ENCODE results near the gene DUSP16. TPM values are rescaled to one million over a fixed set of nuclear protein-coding genes. Genes with fewer than 3 reads are reported as not detected.

DUSP16 gene
- total RNA-seq, 2 experiments from 2014 or later = 37.1 to 39.4 TPM

- POLR2A ChIA-PET = no interaction called here
- CTCF ChIA-PET = interaction anchor here (1.1 to 1.2 kb wide), 2 partner anchors 9 to 12 kb away, joined by 3 read pairs; no protein-coding TSS in a partner anchor
Measured at GRCh38 chr12:12555656-12556055, 7.0 kb downstream of the DUSP16 start.

DNA sequence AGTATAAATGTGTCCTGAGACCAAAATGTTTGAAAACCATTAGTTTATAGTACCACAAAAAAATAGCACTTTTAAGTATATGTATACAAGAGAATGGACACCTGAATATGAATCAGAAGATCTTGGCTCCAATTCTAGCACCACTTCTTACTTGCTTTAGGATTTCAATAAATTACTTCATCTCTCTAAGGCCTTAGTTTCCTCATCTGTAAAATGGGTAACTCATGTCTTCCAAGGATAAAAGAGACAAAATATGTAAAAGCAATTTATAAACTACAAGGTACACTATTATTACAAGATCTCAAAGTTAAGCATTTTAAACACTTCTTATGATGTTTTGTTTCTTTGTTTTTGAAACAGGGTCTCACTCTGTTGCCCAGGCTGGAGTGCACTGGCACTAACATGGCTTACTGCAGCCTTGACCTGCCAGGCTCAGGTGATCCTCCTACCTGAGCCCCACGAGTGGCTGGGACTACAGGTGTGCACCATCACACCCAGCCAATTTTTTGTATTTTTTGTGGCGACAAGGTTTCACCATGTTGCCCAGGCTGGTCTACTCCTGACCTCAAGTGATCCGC, 9.4 kb downstream of the DUSP16 start:
- ChIA-PET POLR2A (interaction anchor here (0.6 kb wide), 1 partner anchor 48 kb away, joined by 6 read pairs; no protein-coding TSS in a partner anchor), CTCF (no interaction called here)

GRCh38 chr12:12551115-12551514, 11.5 kb downstream of the DUSP16 start:
- ChIA-PET POLR2A (interaction anchor here (0.6 kb wide), 1 partner anchor 52 kb away, joined by 6 read pairs; no protein-coding TSS in a partner anchor), CTCF (no interaction called here)

DNA sequence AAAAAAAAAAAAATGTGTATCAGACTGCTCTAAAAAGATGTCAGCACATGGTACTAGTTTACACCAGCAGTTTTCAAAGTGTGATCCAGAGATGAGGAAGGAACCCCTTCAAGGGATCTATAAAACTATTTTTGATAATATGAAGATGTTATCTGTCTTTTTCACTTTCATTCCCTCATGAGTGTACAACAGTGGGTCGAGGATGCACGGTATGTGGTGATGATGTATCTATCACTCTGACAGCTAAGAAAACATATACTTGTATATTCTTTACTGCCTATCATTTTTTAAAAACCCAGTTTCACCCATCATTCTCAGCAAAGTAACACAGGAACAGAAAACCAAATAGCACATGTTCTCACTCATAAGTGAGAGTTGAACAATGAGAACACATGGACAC, 12.4 kb downstream of the DUSP16 start:
- CTCF ChIA-PET = no interaction called here
- POLR2A ChIA-PET = no interaction called here

DNA sequence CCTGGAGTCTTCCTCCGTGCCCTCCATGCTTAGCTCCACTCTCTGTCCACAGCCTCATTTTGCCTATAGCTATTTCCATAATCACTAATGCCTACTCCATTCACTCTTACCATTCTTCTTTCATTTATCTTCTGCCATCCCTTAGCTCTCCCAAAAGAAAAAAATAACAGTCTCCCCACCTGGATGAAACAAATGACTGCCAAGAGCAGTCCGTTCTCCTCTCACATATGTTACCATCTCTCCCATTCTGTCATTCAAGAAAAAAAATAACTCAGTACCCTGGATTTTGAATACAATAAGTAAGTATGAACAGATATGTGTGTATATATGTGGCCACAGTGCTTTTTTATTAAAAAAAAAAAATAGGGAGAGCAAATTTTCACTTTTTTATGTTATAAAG, 13.2 kb downstream of the DUSP16 start:
- CTCF ChIA-PET = no interaction called here
- POLR2A ChIA-PET = interaction anchor here (0.5 kb wide), 1 partner anchor 60 kb away, joined by 3 read pairs; no protein-coding TSS in a partner anchor

GRCh38 chr12:12548713-12549112, 13.9 kb downstream of the DUSP16 start:
- POLR2A ChIA-PET = interaction anchor here (0.5 to 0.7 kb wide), 2 partner anchors 61 to 73 kb away, joined by 3 to 12 read pairs; no protein-coding TSS in a partner anchor
- CTCF ChIA-PET = interaction anchor here (0.6 to 0.8 kb wide), 2 partner anchors 125 to 170 kb away, joined by 3 to 4 read pairs; no protein-coding TSS in a partner anchor

- ChIA-PET CTCF (no interaction called here), POLR2A (no interaction called here)
Measured at GRCh38 chr12:12546314-12546772, 16.3 kb downstream of the DUSP16 start.

GRCh38 chr12:12543959-12544358, 18.7 kb downstream of the DUSP16 start:
- ChIA-PET CTCF (interaction anchor here (1.2 kb wide), 1 partner anchor 12 kb away, joined by 3 read pairs; no protein-coding TSS in a partner anchor), POLR2A (no interaction called here)

- ChIA-PET POLR2A (no interaction called here), CTCF (no interaction called here)
Measured at GRCh38 chr12:12542964-12543363, 19.7 kb downstream of the DUSP16 start.

DNA sequence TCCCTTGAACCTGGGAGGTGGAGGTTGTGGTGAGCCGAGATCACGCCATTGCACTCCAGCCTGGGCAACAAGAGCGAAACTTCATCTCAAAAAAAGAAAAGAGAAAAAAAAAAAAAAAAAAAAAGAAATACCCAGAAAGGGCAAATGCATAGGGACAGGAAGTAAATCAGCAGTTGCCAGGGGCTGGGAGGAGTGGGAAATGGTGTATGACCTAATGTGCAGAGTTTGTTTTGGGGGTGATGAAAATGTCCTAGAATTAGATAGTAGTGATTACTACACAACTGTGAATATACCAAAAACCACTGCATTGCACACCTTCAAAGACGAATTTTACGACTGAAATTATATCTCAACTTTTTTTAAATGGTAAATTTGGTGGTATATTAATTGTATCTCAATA, 20.4 kb downstream of the DUSP16 start:
- ChIA-PET CTCF (no interaction called here), POLR2A (no interaction called here)

GRCh38 chr12:12541782-12542181, 20.9 kb downstream of the DUSP16 start:
- POLR2A ChIA-PET = no interaction called here

GRCh38 chr12:12540261-12541013, 22.2 kb downstream of the DUSP16 start:
- ChIA-PET CTCF (no interaction called here), POLR2A (no interaction called here)

More at GRCh38 chr12:12541782-12542181, 20.9 kb downstream of the DUSP16 start:
- CTCF ChIA-PET = no interaction called here

- ChIA-PET CTCF (no interaction called here), POLR2A (no interaction called here)
Measured at GRCh38 chr12:12539028-12539810, 23.4 kb downstream of the DUSP16 start.

- POLR2A ChIA-PET = no interaction called here
- CTCF ChIA-PET = no interaction called here
Measured at GRCh38 chr12:12538535-12538934, 24.1 kb downstream of the DUSP16 start.

- CTCF ChIA-PET = no interaction called here
- POLR2A ChIA-PET = no interaction called here
Measured at GRCh38 chr12:12537421-12537820, 25.2 kb downstream of the DUSP16 start.

GRCh38 chr12:12534975-12535374, 27.7 kb downstream of the DUSP16 start:
- ChIA-PET POLR2A (no interaction called here), CTCF (no interaction called here)

DNA sequence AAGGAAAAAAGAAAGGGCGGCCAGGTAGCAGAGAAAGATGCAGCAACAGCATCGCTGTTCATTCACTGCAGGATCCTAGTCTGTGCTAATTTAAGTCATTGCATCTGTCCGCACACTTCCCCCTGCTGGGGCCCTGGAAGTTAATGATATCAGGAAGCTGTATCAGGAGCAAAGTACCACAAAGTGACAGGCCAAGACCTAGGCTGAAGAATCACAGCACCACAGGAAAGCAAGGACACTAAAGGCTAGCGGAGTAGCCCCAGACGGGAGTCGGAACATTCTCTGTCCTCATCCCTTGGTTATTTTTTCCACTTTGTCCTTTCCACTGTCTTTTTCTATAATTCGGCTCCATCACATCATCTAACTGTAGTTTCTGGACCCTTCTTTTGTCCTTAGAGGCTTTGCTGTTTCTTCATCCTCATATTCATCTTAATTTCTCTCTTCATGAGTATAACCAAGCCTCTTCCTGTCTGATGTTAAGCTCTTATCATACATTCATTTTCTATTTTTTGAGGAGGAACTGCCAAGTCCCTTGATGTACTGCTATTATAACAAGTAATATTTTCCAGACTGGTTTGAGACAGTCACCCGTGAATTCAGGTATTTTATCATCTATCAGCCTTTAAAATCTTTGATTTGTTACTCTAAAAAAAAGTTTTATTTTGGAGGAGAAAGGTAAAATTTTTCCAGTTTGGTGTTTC, 28.3 kb downstream of the DUSP16 start:
- ChIA-PET CTCF (no interaction called here), POLR2A (no interaction called here)

DNA sequence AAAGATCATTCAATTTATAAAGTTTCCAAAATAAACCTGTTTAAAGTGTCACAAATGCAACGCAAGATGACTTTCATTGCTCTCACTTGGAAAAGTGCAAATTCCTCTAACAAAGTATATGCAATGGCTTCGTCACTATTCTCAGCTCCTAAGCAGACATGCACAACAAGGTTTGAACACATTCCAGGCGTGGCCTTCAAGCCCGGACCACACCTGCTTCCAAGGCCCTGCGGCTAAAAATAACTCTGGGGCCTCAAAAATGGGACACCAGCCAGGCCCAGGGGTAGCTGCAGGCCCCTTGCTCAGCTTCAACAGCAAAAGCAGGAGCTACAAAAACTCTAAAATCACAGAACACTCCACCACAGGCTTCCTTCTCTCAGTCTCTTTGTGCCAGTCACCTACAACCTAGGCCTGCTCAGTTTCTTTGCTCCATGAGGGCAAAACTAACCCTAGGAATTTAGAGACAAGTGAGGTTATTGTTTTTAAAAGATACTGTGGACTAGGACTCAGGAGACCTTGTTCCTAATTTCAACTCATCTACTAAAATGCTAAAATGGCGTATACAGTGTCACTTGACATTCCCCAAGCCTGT, 29.3 kb downstream of the DUSP16 start:
- POLR2A ChIA-PET = interaction anchor here (0.7 kb wide), 1 partner anchor 15 kb away, joined by 3 read pairs; no protein-coding TSS in a partner anchor
- CTCF ChIA-PET = no interaction called here

DNA sequence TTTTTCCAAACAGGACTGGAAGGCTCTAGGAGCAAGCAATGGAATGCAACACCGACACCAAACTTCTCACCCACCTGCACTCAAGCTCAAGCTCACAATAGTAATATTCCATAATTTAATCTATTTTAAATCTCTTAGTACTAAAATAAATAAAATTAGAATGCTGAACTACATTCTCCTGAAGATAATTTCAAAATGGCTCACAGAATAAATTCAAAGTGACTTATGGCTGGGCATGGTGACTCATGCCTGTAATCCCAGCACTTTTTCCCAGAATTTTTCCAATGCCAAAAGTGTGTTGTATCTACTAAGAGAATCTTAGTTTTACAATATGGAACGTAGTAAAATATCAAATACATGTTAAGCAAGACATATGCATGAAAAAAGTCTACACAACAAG, 31.5 kb downstream of the DUSP16 start:
- CTCF ChIA-PET = no interaction called here
- POLR2A ChIA-PET = no interaction called here

All from activated CD8-positive, alpha-beta memory T cell treated with anti-CD3 and anti-CD28 coated beads for 36 hours (primary cell).